Colonic mucosa (tissue), 4 donors: ENCODE measurements around the gene FADS3. TPM values are rescaled to one million over a fixed set of nuclear protein-coding genes. Genes with fewer than 3 reads are reported as not detected.

Experiments used
- DNase-seq: peaks from one replicate; pipeline ENCODE4 v3.0.0-alpha.2; 2020
- H3K27ac ChIP-seq: fragments of 200-600 bp; one replicate; pipeline ENCODE4 v1.8.0; 2021
- H3K27me3 ChIP-seq: fragments of 200-600 bp; one replicate; pipeline ENCODE4 v1.8.0; 2021
- H3K36me3 ChIP-seq: fragments of 200-600 bp; one replicate; pipeline ENCODE4 v1.8.0; 2021
- H3K4me1 ChIP-seq: fragments of 200-600 bp; one replicate; pipeline ENCODE4 v1.8.0; 2021; ENCODE audit warnings: mild to moderate bottlenecking
- H3K4me3 ChIP-seq: fragments of 200-600 bp; one replicate; pipeline ENCODE4 v1.8.0; 2021
- H3K9ac ChIP-seq, 2 donors: one replicate each; pipeline ENCODE4 v1.7.0; 2013; ENCODE audit warnings: control low read depth in 2 of 2, low read depth in 2 of 2, low read length in 2 of 2
- H3K9me3 ChIP-seq: fragments of 200-600 bp; one replicate; pipeline ENCODE4 v1.8.0; 2021
- CTCF ChIP-seq: fragments of 200-600 bp; IDR thresholded peaks from one replicate; pipeline ENCODE4 v1.8.0; 2022; ENCODE audit warnings: antibody characterized with exemption, mild to moderate bottlenecking
- intact Hi-C: fragments of 100-400 bp; cut with DNase I; formaldehyde crosslinking; loops from one replicate; pipeline ENCODE4 v1.14.1; 2022
- total RNA-seq, 2 donors: library from RNA; stranded (reverse); fragmentation: NEBNext Ultra II Directional in 1 of 2; extraction: Animal tissue kit (Norgen Biotek cat#: 25700) in 1 of 2; gene quantifications; one replicate each; pipeline ENCODE4 v1.2.1, GENCODE V29; 2021
- donor health status: healthy.
- donor health status: DM: no; HTN: no; CAD: no.
- donor health status: DM: no; HTN: no; CAD: no.

Gene FADS3
- total RNA-seq, 2 donors from 2014 or later = 10.4 to 13.3 TPM

- Histone ChIP-seq H3K27me3 (peaks cover 37% of the 10 kb centered on the region), H3K27ac (no peak overlapping the region), H3K36me3 (no peaks in the 10 kb centered on the region), H3K4me3 (no peak overlapping the region), H3K4me1 (no peaks in the 10 kb centered on the region), H3K9ac (no peak overlapping the region), H3K9me3 (no peaks in the 10 kb centered on the region)
- intact Hi-C loops = no loop called here
- no peak for TF ChIP-seq CTCF
- DNase-seq = no peak
Observed at GRCh38 chr11:61830237-61831105, 60.9 kb downstream of the FADS3 start.

GRCh38 chr11:61829806-61830205 is 61.5 kb downstream of the FADS3 start:
- intact Hi-C loops = no loop called here
- peaks cover 37% of the 10 kb centered on the region for H3K27me3 ChIP-seq
- no peaks in the 10 kb centered on the region for H3K36me3 ChIP-seq
- H3K9me3 ChIP-seq = no peaks in the 10 kb centered on the region
- no peak overlapping the region for H3K27ac ChIP-seq
- no peaks in the 10 kb centered on the region for H3K4me1 ChIP-seq
- TF ChIP-seq CTCF = no peak
- DNase-seq = no peak
- H3K9ac ChIP-seq = no peak overlapping the region
- H3K4me3 ChIP-seq = no peak overlapping the region

GRCh38 chr11:61828629-61829407 is 62.5 kb downstream of the FADS3 start:
- intact Hi-C loops = no loop called here
- peak overlapping the region; percentile 46 to 67 for H3K9ac ChIP-seq
- H3K36me3 ChIP-seq = no peaks in the 10 kb centered on the region
- H3K27me3 ChIP-seq = peaks cover 37% of the 10 kb centered on the region
- peak overlapping the region; percentile 60 for H3K27ac ChIP-seq
- H3K9me3 ChIP-seq = no peaks in the 10 kb centered on the region
- peak overlapping the region; percentile 50 for H3K4me3 ChIP-seq
- no peak for TF ChIP-seq CTCF
- DNase-seq = peak; percentile 30
- no peaks in the 10 kb centered on the region for H3K4me1 ChIP-seq

- intact Hi-C loops = no loop called here
Observed at GRCh38 chr11:61828379-61828628, 63.0 kb downstream of the FADS3 start.

More at GRCh38 chr11:61828379-61828628, 63.0 kb downstream of the FADS3 start:
- no peak for TF ChIP-seq CTCF
- Histone ChIP-seq H3K9me3 (no peaks in the 10 kb centered on the region), H3K27ac (peak overlapping the region; percentile 60), H3K9ac (peak overlapping the region; percentile 46 to 67), H3K27me3 (peaks cover 37% of the 10 kb centered on the region), H3K36me3 (no peaks in the 10 kb centered on the region), H3K4me3 (peak overlapping the region; percentile 50), H3K4me1 (no peaks in the 10 kb centered on the region)
- DNase-seq = no peak
